Esophagus muscularis mucosa (tissue), 4 donors: ENCODE measurements around the gene BGN. TPM values are rescaled to one million over a fixed set of nuclear protein-coding genes. Genes with fewer than 3 reads are reported as not detected.

Experiments used
- DNase-seq: peaks from one replicate; pipeline ENCODE4 v3.0.0-alpha.2; 2017; ENCODE audit errors: extremely low spot score
- H3K27ac ChIP-seq, 4 donors: fragments of 200-600 bp; sonication (generic); replicated peaks in 1 of 4; 1 replicate in 3 of 4; 2 replicates in 1 of 4; pipeline ENCODE4 v1.5.1; 2016 to 2019; ENCODE audit warnings: mild to moderate bottlenecking in 1 of 4
- H3K27me3 ChIP-seq, 4 donors: fragments of 200-600 bp; sonication (generic); one replicate each; pipeline versions ENCODE4 v1.5.1 to v1.6.0; 2016 to 2019
- H3K36me3 ChIP-seq, 4 donors: fragments of 200-600 bp; sonication (generic); one replicate each; pipeline ENCODE4 v1.5.1; 2016 to 2019
- H3K4me1 ChIP-seq, 4 donors: fragments of 200-600 bp; sonication (generic); one replicate each; pipeline ENCODE4 v1.5.1; 2016 to 2019
- H3K4me3 ChIP-seq, 4 donors: fragments of 200-600 bp; sonication (generic); 1 replicate in 2 of 4; 2 replicates in 2 of 4; pipeline ENCODE4 v1.5.1; 2016 to 2019; ENCODE audit warnings: mild to moderate bottlenecking in 4 of 4, moderate library complexity in 1 of 4
- H3K9me3 ChIP-seq, 4 donors: fragments of 200-600 bp; sonication (generic); 1 replicate in 3 of 4; 2 replicates in 1 of 4; pipeline ENCODE4 v1.5.1; 2016 to 2019
- EP300 ChIP-seq: sonication (generic); formaldehyde crosslinking; IDR thresholded peaks from one replicate; pipeline ENCODE4 v1.6.1; 2017; ENCODE audit warnings: antibody characterized with exemption
- POLR2A ChIP-seq: fragments of 450-650 bp; IDR thresholded peaks from one replicate; pipeline ENCODE4 v1.6.1; 2017; ENCODE audit warnings: antibody characterized with exemption, moderate library complexity, mild to moderate bottlenecking, low read depth
- POLR2AphosphoS5 ChIP-seq, 2 donors: sonication (generic); formaldehyde crosslinking; IDR thresholded peaks; one replicate each; pipeline ENCODE4 v1.6.1; 2017; ENCODE audit warnings: antibody characterized with exemption in 2 of 2
- WGBS: methylation state at CpG from one replicate; pipeline ENCODE4 v1.1.5; 2018; 5-methylcytosine and 5-hydroxymethylcytosine counted together
- intact Hi-C: fragments of 100-400 bp; cut with DNase I; formaldehyde crosslinking; loops from one replicate; pipeline ENCODE4 v1.15.1; 2023
- total RNA-seq, 4 donors: library from RNA; depleted of rRNA; stranded (reverse); fragments of >200 nt; gene quantifications; one replicate each; pipeline versions ENCODE4 v1.1.0 to v1.2.1, GENCODE V29; 2016
- TF ChIP-seq, protein P1 (sequence below), 3 experiments: fragments of 200-600 bp in 2 of 3; fragments of 450-650 bp in 1 of 3; sonication (generic) in 2 of 3; IDR thresholded peaks; one replicate each; pipeline ENCODE4 v1.5.1; 2017 to 2019; ENCODE audit warnings: antibody characterized with exemption in 3 of 3, mild to moderate bottlenecking in 2 of 3, moderate library complexity in 1 of 3

BGN gene
- total RNA-seq, 4 donors from 2014 or later = 16.6 to 77.8 (median 21.5) TPM

DNA sequence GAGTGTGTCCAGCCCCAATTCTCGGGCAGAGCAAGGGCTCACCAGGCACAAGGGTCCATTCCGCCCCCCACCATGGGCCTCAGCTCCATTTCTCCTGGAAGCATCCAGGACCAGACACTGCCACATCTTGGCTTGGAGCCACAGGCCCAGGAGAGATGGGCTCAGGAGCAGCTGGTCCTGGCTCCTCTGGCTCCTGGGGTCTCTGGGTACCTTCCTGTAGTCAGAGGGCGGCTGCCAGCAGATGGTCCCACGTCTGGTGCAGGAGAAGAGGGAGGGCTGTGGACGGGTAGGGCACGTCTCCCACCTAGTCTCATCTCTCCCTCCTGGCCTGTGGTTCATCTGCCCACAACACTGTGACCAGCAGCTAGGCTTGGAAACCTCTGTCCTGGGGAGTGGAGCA is 30.7 kb downstream of the BGN start:
- peaks cover 0 to 40% (median 8%) of the 10 kb centered on the region in 4 donors for H3K27me3 ChIP-seq
- WGBS = 40% methylated on average over 1 of the region's 6 CpGs
- intact Hi-C loops = no loop called here

DNA sequence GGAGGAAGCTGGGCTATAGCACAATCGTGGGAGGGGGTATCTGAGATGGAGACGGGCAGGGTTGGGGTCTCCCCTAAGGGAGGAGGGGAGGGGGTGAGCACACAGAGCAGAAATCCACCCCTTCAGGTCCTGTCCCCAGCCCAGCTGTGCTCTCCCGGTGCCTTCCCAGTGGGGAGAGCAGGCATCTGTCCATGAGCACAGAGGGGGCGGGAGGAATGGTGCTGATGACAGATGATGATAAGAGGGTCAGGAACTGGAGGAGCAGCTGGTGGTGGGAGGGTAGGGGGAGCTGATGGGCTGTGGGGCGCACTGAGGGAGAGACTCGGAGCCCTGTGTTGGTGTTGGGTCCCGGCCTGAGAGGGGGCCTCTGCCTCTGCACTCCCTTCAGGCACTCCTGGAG is 31.3 kb downstream of the BGN start:
- H3K4me1 ChIP-seq = no peaks in the 10 kb centered on the region
- H3K27me3 ChIP-seq = peaks cover 0 to 34% (median 8%) of the 10 kb centered on the region in 4 donors
- WGBS = 80% methylated on average over 7 of the region's 7 CpGs
- no peaks in the 10 kb centered on the region for H3K9me3 ChIP-seq
- intact Hi-C loops = no loop called here
- DNase-seq = no peak
- TF ChIP-seq, protein P1, sequence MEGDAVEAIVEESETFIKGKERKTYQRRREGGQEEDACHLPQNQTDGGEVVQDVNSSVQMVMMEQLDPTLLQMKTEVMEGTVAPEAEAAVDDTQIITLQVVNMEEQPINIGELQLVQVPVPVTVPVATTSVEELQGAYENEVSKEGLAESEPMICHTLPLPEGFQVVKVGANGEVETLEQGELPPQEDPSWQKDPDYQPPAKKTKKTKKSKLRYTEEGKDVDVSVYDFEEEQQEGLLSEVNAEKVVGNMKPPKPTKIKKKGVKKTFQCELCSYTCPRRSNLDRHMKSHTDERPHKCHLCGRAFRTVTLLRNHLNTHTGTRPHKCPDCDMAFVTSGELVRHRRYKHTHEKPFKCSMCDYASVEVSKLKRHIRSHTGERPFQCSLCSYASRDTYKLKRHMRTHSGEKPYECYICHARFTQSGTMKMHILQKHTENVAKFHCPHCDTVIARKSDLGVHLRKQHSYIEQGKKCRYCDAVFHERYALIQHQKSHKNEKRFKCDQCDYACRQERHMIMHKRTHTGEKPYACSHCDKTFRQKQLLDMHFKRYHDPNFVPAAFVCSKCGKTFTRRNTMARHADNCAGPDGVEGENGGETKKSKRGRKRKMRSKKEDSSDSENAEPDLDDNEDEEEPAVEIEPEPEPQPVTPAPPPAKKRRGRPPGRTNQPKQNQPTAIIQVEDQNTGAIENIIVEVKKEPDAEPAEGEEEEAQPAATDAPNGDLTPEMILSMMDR (IDR thresholded peaks at IDR 0.05) = no peak
- TF ChIP-seq EP300 = no peak
- TF ChIP-seq POLR2AphosphoS5 (IDR thresholded peaks at IDR 0.05) = no peak
- TF ChIP-seq POLR2A = no peak
- no peak overlapping the region for H3K4me3 ChIP-seq
- H3K36me3 ChIP-seq = no peaks in the 10 kb centered on the region
- no peak overlapping the region for H3K27ac ChIP-seq

More for the DNA sequence above, 30.7 kb downstream of the BGN start:
- TF ChIP-seq EP300 = no peak
- Histone ChIP-seq H3K4me3 (no peak overlapping the region), H3K27ac (no peak overlapping the region), H3K36me3 (no peaks in the 10 kb centered on the region), H3K9me3 (no peaks in the 10 kb centered on the region), H3K4me1 (no peaks in the 10 kb centered on the region)
- no peak for DNase-seq

- DNase-seq = no peak
These were observed 32.0 kb downstream of the BGN start for GRCh38 chrX:153526801-153527200.

GRCh38 chrX:153527208-153527607 is 32.4 kb downstream of the BGN start:
- DNase-seq = no peak
- Histone ChIP-seq H3K36me3 (no peaks in the 10 kb centered on the region), H3K4me1 (no peaks in the 10 kb centered on the region), H3K27ac (no peak overlapping the region), H3K9me3 (no peaks in the 10 kb centered on the region), H3K4me3 (no peak overlapping the region), H3K27me3 (peaks cover 0 to 29% (median 6%) of the 10 kb centered on the region in 4 donors)
- TF ChIP-seq POLR2A (no peak), POLR2AphosphoS5 (IDR thresholded peaks at IDR 0.05) (no peak), EP300 (no peak)
- TF ChIP-seq, protein P1 (IDR thresholded peaks at IDR 0.05) = no peak
- 91% methylated on average over 7 of the region's 15 CpGs for WGBS
- intact Hi-C loops = no loop called here

More at GRCh38 chrX:153526801-153527200, 32.0 kb downstream of the BGN start:
- 90% methylated on average over 9 of the region's 10 CpGs for WGBS
- Histone ChIP-seq H3K27ac (no peak overlapping the region), H3K27me3 (peaks cover 0 to 32% (median 8%) of the 10 kb centered on the region in 4 donors), H3K4me3 (no peak overlapping the region), H3K9me3 (no peaks in the 10 kb centered on the region), H3K4me1 (no peaks in the 10 kb centered on the region), H3K36me3 (no peaks in the 10 kb centered on the region)
- intact Hi-C loops = no loop called here
- TF ChIP-seq POLR2A (no peak), POLR2AphosphoS5 (IDR thresholded peaks at IDR 0.05) (no peak), EP300 (no peak)
- TF ChIP-seq, protein P1 (IDR thresholded peaks at IDR 0.05) = no peak

GRCh38 chrX:153530411-153531129 is 35.8 kb downstream of the BGN start:
- H3K27me3 ChIP-seq = peaks cover 0 to 22% (median 3%) of the 10 kb centered on the region in 4 donors
- TF ChIP-seq, protein P1 (IDR thresholded peaks at IDR 0.05) = no peak
- no peak for TF ChIP-seq POLR2AphosphoS5 (IDR thresholded peaks at IDR 0.05)
- TF ChIP-seq EP300 = no peak
- no peak for TF ChIP-seq POLR2A
- 73% methylated on average over 18 of the region's 20 CpGs for WGBS
- no peaks in the 10 kb centered on the region for H3K36me3 ChIP-seq
- H3K4me3 ChIP-seq = no peak overlapping the region
- intact Hi-C loops = no loop called here
- H3K9me3 ChIP-seq = no peaks in the 10 kb centered on the region
- no peaks in the 10 kb centered on the region for H3K4me1 ChIP-seq
- DNase-seq = no peak
- no peak overlapping the region for H3K27ac ChIP-seq
